Esophagus squamous epithelium (tissue), 5 donors: ENCODE results near the gene SCD5. TPM values are rescaled to one million over a fixed set of nuclear protein-coding genes. Genes with fewer than 3 reads are reported as not detected.

Experiments
- DNase-seq: peaks from one replicate; lab custom pipeline; 2025; lab: John Stamatoyannopoulos, UW
- H3K27ac ChIP-seq, 4 donors: fragments of 200-600 bp; sonication (generic); one replicate each; pipeline ENCODE4 v1.5.1; 2016 to 2019; ENCODE audit warnings: mild to moderate bottlenecking in 1 of 4
- H3K27me3 ChIP-seq, 4 donors: fragments of 200-600 bp; sonication (generic); 1 replicate in 3 of 4; 2 replicates in 1 of 4; pipeline versions ENCODE4 v1.5.1 to v1.6.0; 2017 to 2021; ENCODE audit warnings: antibody characterized with exemption in 1 of 4
- H3K36me3 ChIP-seq, 3 donors: fragments of 200-600 bp; sonication (generic); one replicate each; pipeline ENCODE4 v1.5.1; 2016 to 2019
- H3K4me1 ChIP-seq, 3 donors: fragments of 200-600 bp; sonication (generic); one replicate each; pipeline ENCODE4 v1.5.1; 2017 to 2019
- H3K4me3 ChIP-seq, 4 donors: fragments of 200-600 bp; sonication (generic); 1 replicate in 3 of 4; 2 replicates in 1 of 4; pipeline ENCODE4 v1.5.1; 2016 to 2019; ENCODE audit warnings: mild to moderate bottlenecking in 2 of 4, moderate library complexity in 1 of 4
- H3K9me3 ChIP-seq, 3 donors: fragments of 200-600 bp; sonication (generic); one replicate each; pipeline ENCODE4 v1.5.1; 2016 to 2019
- POLR2A ChIP-seq, 4 donors: fragments of 450-650 bp; IDR thresholded peaks; one replicate each; pipeline ENCODE4 v1.6.1; 2017; ENCODE audit warnings: antibody characterized with exemption in 4 of 4, mild to moderate bottlenecking in 4 of 4, moderate library complexity in 3 of 4
- WGBS, 2 donors: methylation state at CpG; one replicate each; pipeline ENCODE4 v1.1.5; 2018; 5-methylcytosine and 5-hydroxymethylcytosine counted together
- intact Hi-C: fragments of 100-400 bp; cut with DNase I; formaldehyde crosslinking; loops from one replicate; pipeline ENCODE4 v1.15.0; 2022
- total RNA-seq, 4 donors: library from RNA; depleted of rRNA; stranded (reverse); fragments of >200 nt; gene quantifications; one replicate each; pipeline ENCODE4 v1.1.0, GENCODE V29; 2016
- TF ChIP-seq, protein P1 (sequence below), 6 experiments: fragments of 450-650 bp in 4 of 6; fragments of 200-600 bp in 2 of 6; sonication (generic) in 2 of 6; IDR thresholded peaks; one replicate each; pipeline ENCODE4 v1.5.1; 2016 to 2019; ENCODE audit warnings: antibody characterized with exemption in 6 of 6, mild to moderate bottlenecking in 4 of 6, moderate library complexity in 4 of 6
- donor health status: DM: yes; HTN: yes; CAD: no.

The SCD5 gene
- total RNA-seq, 4 donors from 2014 or later, result 1.2 to 6.3 (median 4.3) TPM

DNA sequence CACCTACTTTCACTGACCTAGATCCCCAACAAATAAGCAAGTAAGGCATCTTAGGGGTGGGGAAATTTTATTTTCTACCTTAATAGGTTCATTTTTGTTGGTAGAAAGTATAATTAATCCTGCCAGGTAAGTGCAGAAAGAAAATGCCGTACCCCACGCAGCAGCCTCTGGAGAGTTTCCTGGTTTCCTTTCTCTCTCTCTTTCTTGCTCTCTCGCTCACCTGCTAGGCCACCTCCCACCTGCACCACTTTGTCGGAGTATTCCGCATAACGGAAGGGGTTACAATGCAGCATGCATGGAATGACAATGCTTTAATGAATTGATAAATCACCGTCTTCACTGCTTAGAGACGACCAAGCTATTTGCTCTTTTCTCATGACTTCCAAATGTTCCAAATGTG, 101.0 kb downstream of the SCD5 start:
- H3K36me3 ChIP-seq, result no peaks in the 10 kb centered on the region
- no peaks in the 10 kb centered on the region for H3K9me3 ChIP-seq
- no peak for TF ChIP-seq POLR2A (IDR thresholded peaks at IDR 0.05)
- TF ChIP-seq, protein P1, sequence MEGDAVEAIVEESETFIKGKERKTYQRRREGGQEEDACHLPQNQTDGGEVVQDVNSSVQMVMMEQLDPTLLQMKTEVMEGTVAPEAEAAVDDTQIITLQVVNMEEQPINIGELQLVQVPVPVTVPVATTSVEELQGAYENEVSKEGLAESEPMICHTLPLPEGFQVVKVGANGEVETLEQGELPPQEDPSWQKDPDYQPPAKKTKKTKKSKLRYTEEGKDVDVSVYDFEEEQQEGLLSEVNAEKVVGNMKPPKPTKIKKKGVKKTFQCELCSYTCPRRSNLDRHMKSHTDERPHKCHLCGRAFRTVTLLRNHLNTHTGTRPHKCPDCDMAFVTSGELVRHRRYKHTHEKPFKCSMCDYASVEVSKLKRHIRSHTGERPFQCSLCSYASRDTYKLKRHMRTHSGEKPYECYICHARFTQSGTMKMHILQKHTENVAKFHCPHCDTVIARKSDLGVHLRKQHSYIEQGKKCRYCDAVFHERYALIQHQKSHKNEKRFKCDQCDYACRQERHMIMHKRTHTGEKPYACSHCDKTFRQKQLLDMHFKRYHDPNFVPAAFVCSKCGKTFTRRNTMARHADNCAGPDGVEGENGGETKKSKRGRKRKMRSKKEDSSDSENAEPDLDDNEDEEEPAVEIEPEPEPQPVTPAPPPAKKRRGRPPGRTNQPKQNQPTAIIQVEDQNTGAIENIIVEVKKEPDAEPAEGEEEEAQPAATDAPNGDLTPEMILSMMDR (IDR thresholded peaks at IDR 0.05), result no peak
- no peak for DNase-seq
- intact Hi-C loops, result no loop called here
- H3K4me3 ChIP-seq, result no peak overlapping the region
- H3K27me3 ChIP-seq, result no peaks in the 10 kb centered on the region
- no peak overlapping the region for H3K27ac ChIP-seq
- WGBS, 2 donors, result 77 to 79% methylated on average over 8 of the region's 8 CpGs
- no peaks in the 10 kb centered on the region for H3K4me1 ChIP-seq

DNA sequence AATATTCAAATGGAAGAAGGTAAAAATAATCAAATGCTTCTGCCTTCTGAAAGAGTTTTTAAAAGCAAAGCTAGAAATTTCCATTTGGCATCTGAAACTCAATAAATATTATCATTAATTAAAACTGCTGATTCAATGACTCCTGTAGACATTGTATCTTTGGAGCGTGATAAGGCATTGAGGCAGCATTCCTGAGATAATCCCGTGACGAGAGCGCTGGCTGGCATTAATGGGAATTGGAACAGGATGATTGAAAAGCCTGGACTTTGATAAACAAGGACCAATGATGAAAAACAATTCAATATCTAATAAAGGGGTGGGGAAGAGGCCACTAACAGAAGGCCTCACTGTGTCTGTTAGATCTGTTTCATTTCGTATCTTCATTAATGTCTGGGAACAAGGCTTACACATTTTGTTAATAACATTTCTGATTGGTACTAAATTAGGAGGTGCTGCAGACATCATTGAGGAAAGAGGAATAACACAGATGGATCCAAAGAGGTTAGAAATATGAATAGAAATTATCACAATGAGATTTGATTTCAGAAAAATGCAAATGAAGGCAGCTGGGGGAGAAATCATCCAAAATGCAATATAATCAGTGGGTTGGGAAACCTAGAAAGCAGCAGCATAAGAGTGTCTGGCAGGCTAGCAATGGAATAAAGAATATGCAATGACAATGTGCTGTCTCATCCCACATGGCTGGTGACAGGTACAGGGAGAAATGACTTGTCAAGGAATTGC, 102.3 kb downstream of the SCD5 start:
- no peaks in the 10 kb centered on the region for H3K4me1 ChIP-seq
- no peak overlapping the region for H3K27ac ChIP-seq
- no peak for TF ChIP-seq POLR2A (IDR thresholded peaks at IDR 0.05)
- no peak overlapping the region for H3K4me3 ChIP-seq
- DNase-seq, result no peak
- WGBS, 2 donors, result 69 to 77% methylated on average over 5 of the region's 5 CpGs
- no peaks in the 10 kb centered on the region for H3K36me3 ChIP-seq
- intact Hi-C loops, result no loop called here
- H3K27me3 ChIP-seq, result no peaks in the 10 kb centered on the region
- H3K9me3 ChIP-seq, result no peaks in the 10 kb centered on the region

DNA sequence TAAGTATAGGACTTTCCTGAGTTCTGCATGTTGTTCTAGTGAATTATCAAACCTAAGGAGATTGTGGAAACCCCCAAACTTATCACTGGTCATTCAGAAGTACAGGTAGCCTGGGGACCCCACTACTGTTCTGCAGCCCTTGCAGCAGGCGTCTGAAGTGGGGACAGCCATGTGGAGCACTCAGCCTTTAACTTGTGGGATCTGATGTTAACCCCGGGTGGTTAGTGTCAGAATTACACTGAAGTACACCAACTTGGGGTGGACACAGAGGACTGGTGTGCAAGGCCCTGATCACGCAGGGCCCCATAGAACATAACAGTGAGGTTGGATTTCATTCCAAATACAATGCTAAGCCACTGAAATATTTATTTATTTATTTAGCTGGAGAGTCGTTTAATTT, 103.7 kb downstream of the SCD5 start:
- WGBS, 2 donors, result 90 to 94% methylated on average over 4 of the region's 4 CpGs
- H3K27me3 ChIP-seq, result no peaks in the 10 kb centered on the region
- DNase-seq, result no peak
- no peaks in the 10 kb centered on the region for H3K9me3 ChIP-seq
- intact Hi-C loops, result no loop called here
- no peaks in the 10 kb centered on the region for H3K36me3 ChIP-seq
- H3K4me1 ChIP-seq, result no peaks in the 10 kb centered on the region
- TF ChIP-seq, protein P1 (IDR thresholded peaks at IDR 0.05), result no peak
- TF ChIP-seq POLR2A (IDR thresholded peaks at IDR 0.05), result no peak
- no peak overlapping the region for H3K4me3 ChIP-seq
- no peak overlapping the region for H3K27ac ChIP-seq

GRCh38 chr4:82694046-82694445, 104.5 kb downstream of the SCD5 start:
- TF ChIP-seq, protein P1 (IDR thresholded peaks at IDR 0.05), result no peak
- no peak for TF ChIP-seq POLR2A (IDR thresholded peaks at IDR 0.05)
- Histone ChIP-seq H3K36me3 (no peaks in the 10 kb centered on the region), H3K27ac (no peak overlapping the region), H3K4me1 (no peaks in the 10 kb centered on the region), H3K27me3 (no peaks in the 10 kb centered on the region), H3K9me3 (no peaks in the 10 kb centered on the region), H3K4me3 (no peak overlapping the region)
- WGBS, 2 donors, result 63 to 91% methylated on average over 7 to 8 of the region's 8 CpGs
- no peak for DNase-seq
- intact Hi-C loops, result no loop called here

GRCh38 chr4:82692101-82692780, 106.4 kb downstream of the SCD5 start:
- Histone ChIP-seq H3K36me3 (no peaks in the 10 kb centered on the region), H3K4me1 (peaks cover 0 to 15% (median 0%) of the 10 kb centered on the region in 3 donors), H3K27ac (no peak overlapping the region), H3K27me3 (no peaks in the 10 kb centered on the region), H3K9me3 (no peaks in the 10 kb centered on the region), H3K4me3 (no peak overlapping the region)
- WGBS, 2 donors, result 90 to 100% methylated on average over 2 of the region's 18 CpGs
- no peak for DNase-seq
- TF ChIP-seq, protein P1 (IDR thresholded peaks at IDR 0.05), result no peak
- TF ChIP-seq POLR2A (IDR thresholded peaks at IDR 0.05), result no peak
- intact Hi-C loops, result no loop called here
